HepG2 (cell line): Measurements from ENCODE around the gene SUN5. TPM values are rescaled to one million over a fixed set of nuclear protein-coding genes. Genes with fewer than 3 reads are reported as not detected.

Experiments used
- DBP ChIP-seq: sonication (generic); formaldehyde crosslinking; IDR thresholded peaks from 2 replicates; pipeline ENCODE4 v1.4.0; 2020; ENCODE audit warnings: missing genetic modification reagents; ENCODE audit errors: not compliant biosample characterization
- EHMT2 ChIP-seq: fragments of 200-600 bp; sonication (generic); IDR thresholded peaks from 2 replicates; pipeline ENCODE4 v1.7.0; 2017; ENCODE audit warnings: antibody characterized with exemption, low read depth, low read length, borderline replicate concordance
- FOXK2 ChIP-seq: fragments of 450-650 bp; IDR thresholded peaks from 2 replicates; pipeline ENCODE4 v1.6.1; 2016
- GRHL1 ChIP-seq: sonication (generic); formaldehyde crosslinking; conservative IDR thresholded peaks from 2 replicates; pipeline ENCODE4 v1.8.0; 2022; ENCODE audit warnings: missing genetic modification reagents
- JDP2 ChIP-seq: sonication (generic); formaldehyde crosslinking; IDR thresholded peaks from 2 replicates; pipeline ENCODE4 v1.8.1; 2022; ENCODE audit warnings: missing genetic modification reagents, borderline replicate concordance
- KDM6A ChIP-seq: IDR thresholded peaks from 2 replicates; pipeline ENCODE4 v1.6.1; 2016; ENCODE audit warnings: low read depth
- KMT2A ChIP-seq: sonication (generic); formaldehyde crosslinking; IDR thresholded peaks from 2 replicates; pipeline ENCODE4 v1.4.0; 2020; ENCODE audit warnings: missing genetic modification reagents
- MAF1 ChIP-seq: sonication (generic); formaldehyde crosslinking; IDR thresholded peaks from 2 replicates; pipeline ENCODE4 v1.5.0; 2020; ENCODE audit warnings: missing genetic modification reagents, borderline replicate concordance
- NR2F6 ChIP-seq, 2 experiments: IDR thresholded peaks; 2 replicates each; pipeline ENCODE4 v1.6.1; 2016; ENCODE audit warnings: antibody characterized with exemption in 1 of 2, mild to moderate bottlenecking in 1 of 2
- NR3C1 ChIP-seq: sonication (generic); formaldehyde crosslinking; IDR thresholded peaks from 2 replicates; pipeline ENCODE4 v1.4.0; 2020; ENCODE audit warnings: missing genetic modification reagents
- PHF8 ChIP-seq: sonication (generic); formaldehyde crosslinking; IDR thresholded peaks from 2 replicates; pipeline ENCODE4 v1.5.0; 2020; ENCODE audit warnings: missing genetic modification reagents
- REPIN1 ChIP-seq: sonication (generic); formaldehyde crosslinking; IDR thresholded peaks from 2 replicates; pipeline ENCODE4 v1.8.0; 2022; ENCODE audit warnings: missing genetic modification reagents, low read depth, mild to moderate bottlenecking, borderline replicate concordance
- SIN3B ChIP-seq: fragments of 150-350 bp; IDR thresholded peaks from 2 replicates; pipeline ENCODE4 v1.6.1; 2014; ENCODE audit warnings: low read length
- TFDP1 ChIP-seq: IDR thresholded peaks from 2 replicates; pipeline ENCODE4 v1.6.1; 2016; ENCODE audit warnings: missing compliant biosample characterization, missing genetic modification reagents, borderline replicate concordance
- YEATS4 ChIP-seq: sonication (generic); formaldehyde crosslinking; IDR thresholded peaks from 2 replicates; pipeline ENCODE4 v1.4.0; 2020; ENCODE audit warnings: missing genetic modification reagents, borderline replicate concordance
- ZNF280D ChIP-seq: sonication (generic); formaldehyde crosslinking; IDR thresholded peaks from 2 replicates; pipeline ENCODE4 v1.5.1; 2020; ENCODE audit warnings: mild to moderate bottlenecking, missing genetic modification reagents
- ZNF296 ChIP-seq: sonication (generic); formaldehyde crosslinking; conservative IDR thresholded peaks from 2 replicates; pipeline ENCODE4 v1.5.0; 2020; ENCODE audit warnings: mild to moderate bottlenecking, missing genetic modification reagents
- ZNF337 ChIP-seq: sonication (generic); formaldehyde crosslinking; IDR thresholded peaks from 2 replicates; pipeline ENCODE4 v1.5.1; 2020; ENCODE audit warnings: missing genetic modification reagents, low read depth, mild to moderate bottlenecking, borderline replicate concordance
- ZNF451 ChIP-seq: sonication (generic); formaldehyde crosslinking; IDR thresholded peaks from 2 replicates; pipeline ENCODE4 v1.5.0; 2020; ENCODE audit warnings: mild to moderate bottlenecking, missing genetic modification reagents
- ZNF543 ChIP-seq: sonication (generic); formaldehyde crosslinking; IDR thresholded peaks from 2 replicates; pipeline ENCODE4 v1.4.0; 2020; ENCODE audit warnings: mild to moderate bottlenecking, missing genetic modification reagents
- ZNF570 ChIP-seq: sonication (generic); formaldehyde crosslinking; IDR thresholded peaks from 2 replicates; pipeline ENCODE4 v1.4.0; 2020; ENCODE audit warnings: mild to moderate bottlenecking, missing genetic modification reagents, borderline replicate concordance
- ZNF660 ChIP-seq: sonication (generic); formaldehyde crosslinking; IDR thresholded peaks from 2 replicates; pipeline ENCODE4 v1.5.1; 2020; ENCODE audit warnings: mild to moderate bottlenecking, low read depth, missing genetic modification reagents, borderline replicate concordance
- ZNF7 ChIP-seq: IDR thresholded peaks from 2 replicates; pipeline ENCODE4 v1.6.1; 2016; ENCODE audit warnings: missing biosample characterization, missing genetic modification reagents
- polyA plus RNA-seq, 8 experiments: library from polyadenylated mRNA; depleted of rRNA in 3 of 8; stranded (reverse) in 7 of 8; unstranded in 1 of 8; fragments of >200 nt; fragmentation: Illumina TruSeq in 4 of 8; extraction: Trizol in 4 of 8; gene quantifications; 2 replicates each; pipeline versions ENCODE4 v1.2.1 to v1.2.3, GENCODE V29; 2011 to 2016; ENCODE audit warnings: low read depth in 4 of 8, missing spikeins in 1 of 8, mixed read lengths in 1 of 8; ENCODE audit not compliant: insufficient read depth in 1 of 8
- total RNA-seq, 5 experiments: library from RNA; depleted of rRNA; stranded (reverse); fragments of >200 nt; fragmentation: Illumina TruSeq; extraction: Trizol; gene quantifications; 2 replicates each; pipeline ENCODE4 v1.2.3, GENCODE V29; 2016; ENCODE audit warnings: low read depth in 1 of 5

Gene SUN5
- total and polyA plus RNA-seq, 2 of the 13 experiments (the other 11 are each of a cell fraction or from before 2014, with no cell fraction given), result not detected

- TF ChIP-seq ZNF280D (CRISPR knock-in tag), result peak; percentile 96; the same call in 1 of the 2 replicates
- no peak for TF ChIP-seq GRHL1 (CRISPR knock-in tag)
- peak; percentile 83; the same call in 1 of the 2 replicates for TF ChIP-seq ZNF570
- TF ChIP-seq KDM6A (CRISPR knock-in tag), result peak; percentile 65
- TF ChIP-seq PHF8, result peak; percentile 77
- no peak for TF ChIP-seq NR3C1 (CRISPR knock-in tag)
- peak; percentile 79; the same call in 1 of the 2 replicates for TF ChIP-seq TFDP1 (CRISPR knock-in tag)
- no peak; the same call in 1 of the 2 replicates for TF ChIP-seq JDP2 (CRISPR knock-in tag)
- TF ChIP-seq YEATS4 (CRISPR knock-in tag), result no peak; the same call in 1 of the 2 replicates
- TF ChIP-seq DBP (CRISPR knock-in tag), result no peak
- peak; percentile 75; the same call in 1 of the 2 replicates for TF ChIP-seq REPIN1 (CRISPR knock-in tag)
- peak; percentile 99 for TF ChIP-seq ZNF543 (CRISPR knock-in tag)
- peak; percentile 93 for TF ChIP-seq ZNF296
- TF ChIP-seq ZNF660 (CRISPR knock-in tag), result peak; percentile 80; the same call in 1 of the 2 replicates
- TF ChIP-seq KMT2A (CRISPR knock-in tag), result peak; percentile 36; the same call in 1 of the 2 replicates
- TF ChIP-seq ZNF451 (CRISPR knock-in tag), result peak; percentile 88
- no peak for TF ChIP-seq SIN3B
- no peak; the same call in 1 of the 2 replicates for TF ChIP-seq FOXK2
- TF ChIP-seq EHMT2, result no peak
- TF ChIP-seq ZNF7, result peak; percentile 50; the same call in 1 of the 2 replicates
- TF ChIP-seq ZNF337 (CRISPR knock-in tag), result peak; percentile 98
- TF ChIP-seq NR2F6 (IDR thresholded peaks at IDR 0.05), result peak; percentile 95
- TF ChIP-seq NR2F6 (CRISPR knock-in tag; IDR thresholded peaks at IDR 0.05), result peak; percentile 98
- TF ChIP-seq MAF1, result peak; percentile 57; the same call in 1 of the 2 replicates
Observed at GRCh38 chr20:33009214-33010132, 5.2 kb upstream of the SUN5 start (continued).
